Gastroesophageal sphincter (tissue), 3 donors: ENCODE results near the gene SLC22A31.

Experiments used
- CTCF ChIP-seq, 4 experiments: fragments of 200-600 bp in 2 of 4; fragments of 450-650 bp in 2 of 4; sonication (generic) in 1 of 4; IDR thresholded peaks; one replicate each; pipeline ENCODE4 v1.5.1; 2017 to 2019; ENCODE audit warnings: antibody characterized with exemption in 4 of 4, mild to moderate bottlenecking in 2 of 4, moderate library complexity in 2 of 4
- EP300 ChIP-seq: sonication (generic); formaldehyde crosslinking; IDR thresholded peaks from one replicate; pipeline ENCODE4 v1.6.1; 2017; ENCODE audit warnings: antibody characterized with exemption, mild to moderate bottlenecking
- POLR2A ChIP-seq, 2 donors: fragments of 450-650 bp; IDR thresholded peaks; one replicate each; pipeline ENCODE4 v1.6.1; 2017; ENCODE audit warnings: antibody characterized with exemption in 2 of 2, mild to moderate bottlenecking in 2 of 2, moderate library complexity in 1 of 2
- POLR2AphosphoS5 ChIP-seq: sonication (generic); formaldehyde crosslinking; IDR thresholded peaks from one replicate; pipeline ENCODE4 v1.6.1; 2017; ENCODE audit warnings: antibody characterized with exemption

- TF ChIP-seq CTCF (IDR thresholded peaks at IDR 0.05) (no peak), POLR2A (IDR thresholded peaks at IDR 0.05) (no peak), POLR2AphosphoS5 (no peak), EP300 (no peak)
Measured at GRCh38 chr16:89164436-89164835, 35.9 kb downstream of the SLC22A31 start.
